Transverse colon (tissue), 4 donors: ENCODE results near the gene PRICKLE2. TPM values are rescaled to one million over a fixed set of nuclear protein-coding genes. Genes with fewer than 3 reads are reported as not detected.
A peak's percentile ranks its signal among the peaks of the same experiment; 100 is the strongest.

Experiments used
- DNase-seq: peaks from one replicate; pipeline ENCODE4 v3.0.0-alpha.2; 2019
- H3K27ac ChIP-seq, 4 donors: fragments of 200-600 bp; sonication (generic); 2 replicates each; pipeline ENCODE4 v1.5.1; 2016 to 2018; ENCODE audit warnings: inconsistent platforms in 4 of 4
- H3K27me3 ChIP-seq: fragments of 200-600 bp; sonication (generic); 2 replicates; pipeline ENCODE4 v1.5.1; 2017; ENCODE audit warnings: inconsistent platforms
- H3K36me3 ChIP-seq, 4 donors: fragments of 200-600 bp; sonication (generic); 2 replicates each; pipeline ENCODE4 v1.5.1; 2017 to 2019; ENCODE audit warnings: inconsistent platforms in 4 of 4
- H3K4me1 ChIP-seq, 4 donors: fragments of 200-600 bp; sonication (generic); 2 replicates each; pipeline ENCODE4 v1.5.1; 2017 to 2020; ENCODE audit warnings: inconsistent platforms in 4 of 4
- H3K4me3 ChIP-seq, 4 donors: fragments of 200-600 bp; sonication (generic); 1 replicate in 1 of 4; 2 replicates in 3 of 4; pipeline versions ENCODE4 v1.5.1 to v1.6.1; 2017 to 2019; ENCODE audit warnings: inconsistent platforms in 4 of 4
- H3K9me3 ChIP-seq, 2 donors: fragments of 200-600 bp; sonication (generic); 2 replicates each; pipeline ENCODE4 v1.5.1; 2017 to 2019; ENCODE audit warnings: inconsistent platforms in 2 of 2
- CTCF ChIP-seq, 5 experiments: fragments of 200-600 bp in 3 of 5; fragments of 450-650 bp in 2 of 5; sonication (generic) in 3 of 5; IDR thresholded peaks; 1 replicate in 2 of 5; 2 replicates in 3 of 5; pipeline ENCODE4 v1.5.1; 2016 to 2017; ENCODE audit warnings: antibody characterized with exemption in 5 of 5, inconsistent platforms in 3 of 5, mild to moderate bottlenecking in 2 of 5, moderate library complexity in 1 of 5
- EP300 ChIP-seq: sonication (generic); formaldehyde crosslinking; IDR thresholded peaks from one replicate; pipeline ENCODE4 v1.6.1; 2017; ENCODE audit warnings: antibody characterized with exemption, low read depth
- POLR2A ChIP-seq: fragments of 450-650 bp; IDR thresholded peaks from one replicate; pipeline ENCODE4 v1.6.1; 2016; ENCODE audit warnings: antibody characterized with exemption, mild to moderate bottlenecking, moderate library complexity
- POLR2AphosphoS5 ChIP-seq, 3 donors: sonication (generic); formaldehyde crosslinking; IDR thresholded peaks; one replicate each; pipeline ENCODE4 v1.6.1; 2016; ENCODE audit warnings: antibody characterized with exemption in 3 of 3
- WGBS, 2 donors: methylation state at CpG; one replicate each; pipeline ENCODE4 v1.1.5; 2018; ENCODE audit warnings: low coverage in 1 of 2; 5-methylcytosine and 5-hydroxymethylcytosine counted together
- in situ Hi-C, 4 donors: fragments of 200-750 bp; cut with MboI; loops; one replicate each; pipeline versions ENCODE4 v1.15.0 to v1.15.1; 2017; ENCODE audit warnings: low sequenced_read_pairs in 3 of 4, low pct_ligation_motif_present in 1 of 4, low pct_unique_long_range_greater_than_20kb in 1 of 4
- intact Hi-C: fragments of 100-400 bp; cut with DNase I; formaldehyde crosslinking; loops from one replicate; pipeline ENCODE4 v1.15.1; 2023; ENCODE audit warnings: low total_unique reads
- total RNA-seq, 4 donors: library from RNA; depleted of rRNA; stranded (reverse); fragments of >200 nt; gene quantifications; one replicate each; pipeline ENCODE4 v1.1.0, GENCODE V29; 2016

PRICKLE2 gene
- total RNA-seq, 4 donors from 2014 or later, result 8.5 to 38.4 (median 17.4) TPM

GRCh38 chr3:64190517-64191515 is 34.5 kb downstream of the PRICKLE2 start:
- intact Hi-C loops (no loop called here), in situ Hi-C loops (no loop called here)
- Histone ChIP-seq H3K27me3 (no peaks in the 10 kb centered on the region), H3K27ac (peak overlapping the region in 3 of 4 donors; percentile 23 to 72 (median 34)), H3K36me3 (no peaks in the 10 kb centered on the region), H3K4me1 (peaks cover 0 to 45% (median 17%) of the 10 kb centered on the region in 4 donors), H3K9me3 (no peaks in the 10 kb centered on the region), H3K4me3 (no peak overlapping the region)
- 76 to 78% methylated on average over 6 to 8 of the region's 8 CpGs for WGBS, 2 donors
- no peak for DNase-seq
- TF ChIP-seq POLR2AphosphoS5 (IDR thresholded peaks at IDR 0.05), result peak in 1 of 3 donors; percentile 9
- no peak for TF ChIP-seq POLR2A

- no peaks in the 10 kb centered on the region for H3K9me3 ChIP-seq
- intact Hi-C loops, result no loop called here
- peaks cover 0 to 37% (median 21%) of the 10 kb centered on the region in 4 donors for H3K4me1 ChIP-seq
- H3K27me3 ChIP-seq, result no peaks in the 10 kb centered on the region
- TF ChIP-seq POLR2A (no peak), EP300 (no peak), POLR2AphosphoS5 (IDR thresholded peaks at IDR 0.05) (peak; percentile 49 to 54 (median 53)), CTCF (IDR thresholded peaks at IDR 0.05) (no peak)
- no peak for DNase-seq
- no peak overlapping the region for H3K4me3 ChIP-seq
- H3K36me3 ChIP-seq, result no peaks in the 10 kb centered on the region
- WGBS, 2 donors, result 56 to 62% methylated on average over 5 to 7 of the region's 7 CpGs
- in situ Hi-C loops, result no loop called here
- H3K27ac ChIP-seq, result peak overlapping the region; percentile 59 to 79 (median 76)
These were observed 36.3 kb downstream of the PRICKLE2 start for GRCh38 chr3:64188810-64189560.

- intact Hi-C loops, result no loop called here
- DNase-seq, result peak; percentile 52
- Histone ChIP-seq H3K27ac (peak overlapping the region; percentile 59 to 79 (median 76)), H3K9me3 (no peaks in the 10 kb centered on the region), H3K27me3 (no peaks in the 10 kb centered on the region), H3K4me3 (no peak overlapping the region), H3K36me3 (no peaks in the 10 kb centered on the region), H3K4me1 (peaks cover 0 to 37% (median 21%) of the 10 kb centered on the region in 4 donors)
- TF ChIP-seq EP300, result no peak
- TF ChIP-seq POLR2AphosphoS5 (IDR thresholded peaks at IDR 0.05), result peak; percentile 49 to 79 (median 62)
- TF ChIP-seq CTCF (IDR thresholded peaks at IDR 0.05), result no peak
- no peak for TF ChIP-seq POLR2A
- 35 to 54% methylated on average over 5 to 8 of the region's 9 CpGs for WGBS, 2 donors
- in situ Hi-C loops, result no loop called here
These were observed 38.0 kb downstream of the PRICKLE2 start for GRCh38 chr3:64187065-64187959.

GRCh38 chr3:64186667-64187064 is 38.6 kb downstream of the PRICKLE2 start:
- Histone ChIP-seq H3K4me1 (peaks cover 0 to 37% (median 21%) of the 10 kb centered on the region in 4 donors), H3K9me3 (no peaks in the 10 kb centered on the region), H3K27ac (peak overlapping the region; percentile 59 to 79 (median 76)), H3K27me3 (no peaks in the 10 kb centered on the region), H3K4me3 (no peak overlapping the region), H3K36me3 (no peaks in the 10 kb centered on the region)
- intact Hi-C loops (no loop called here), in situ Hi-C loops (no loop called here)
- TF ChIP-seq EP300 (no peak), POLR2A (no peak), CTCF (IDR thresholded peaks at IDR 0.05) (no peak), POLR2AphosphoS5 (IDR thresholded peaks at IDR 0.05) (no peak)
- DNase-seq, result no peak
- WGBS, 2 donors, result 36 to 69% methylated on average over 1 to 2 of the region's 2 CpGs
